ENCODE results near the gene PRKG1. TPM values are rescaled to one million over a fixed set of nuclear protein-coding genes. Genes with fewer than 3 reads are reported as not detected.

Gene PRKG1
- total RNA-seq, 1 donor from 2014 or later: 26.4 TPM

DNA sequence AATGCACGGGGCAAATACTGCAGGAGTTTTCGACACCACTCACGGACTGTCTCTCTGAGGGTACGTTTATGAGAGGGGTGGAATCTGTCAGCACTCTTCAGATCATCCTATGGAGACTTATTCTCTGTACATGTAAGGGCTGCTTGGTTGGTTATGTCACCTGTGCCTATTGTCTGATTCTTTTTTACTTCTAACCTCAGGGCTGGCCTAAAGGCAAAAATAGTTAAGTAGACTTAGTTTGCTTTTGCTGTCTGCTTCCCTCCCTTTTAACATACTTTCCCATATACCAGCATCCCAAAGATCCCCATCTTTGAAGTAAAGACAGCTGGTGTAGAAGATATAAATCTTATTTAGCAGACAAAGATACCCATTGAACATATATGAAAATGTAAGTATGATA lies 105.9 kb downstream of the PRKG1 start:
- no peak overlapping the region for H3K27ac Mint-ChIP-seq
- Histone ChIP-seq H3K9ac (no peak overlapping the region), H3K4me1 (no peaks in the 10 kb centered on the region), H3K4me3 (no peak overlapping the region), H3K27ac (no peak overlapping the region), H3K79me2 (ENCODE audit: low read depth) (no peaks in the 10 kb centered on the region), H2AFZ (replicated peaks) (no peak overlapping the region), H4K20me1 (ENCODE audit: low read depth) (no peaks in the 10 kb centered on the region), H3F3A (ENCODE audit: low read depth) (no peaks in the 10 kb centered on the region), H3K27me3 (no peaks in the 10 kb centered on the region), H3K4me2 (no peak overlapping the region), H3K36me3 (no peaks in the 10 kb centered on the region), H3K9me3 (ENCODE audit: low read depth) (no peaks in the 10 kb centered on the region)
- TF ChIP-seq EZH2phosphoT487 (IDR thresholded peaks at IDR 0.05) (no peak), EZH2 (IDR thresholded peaks at IDR 0.05) (no peak)
- TF ChIP-seq, protein P1, sequence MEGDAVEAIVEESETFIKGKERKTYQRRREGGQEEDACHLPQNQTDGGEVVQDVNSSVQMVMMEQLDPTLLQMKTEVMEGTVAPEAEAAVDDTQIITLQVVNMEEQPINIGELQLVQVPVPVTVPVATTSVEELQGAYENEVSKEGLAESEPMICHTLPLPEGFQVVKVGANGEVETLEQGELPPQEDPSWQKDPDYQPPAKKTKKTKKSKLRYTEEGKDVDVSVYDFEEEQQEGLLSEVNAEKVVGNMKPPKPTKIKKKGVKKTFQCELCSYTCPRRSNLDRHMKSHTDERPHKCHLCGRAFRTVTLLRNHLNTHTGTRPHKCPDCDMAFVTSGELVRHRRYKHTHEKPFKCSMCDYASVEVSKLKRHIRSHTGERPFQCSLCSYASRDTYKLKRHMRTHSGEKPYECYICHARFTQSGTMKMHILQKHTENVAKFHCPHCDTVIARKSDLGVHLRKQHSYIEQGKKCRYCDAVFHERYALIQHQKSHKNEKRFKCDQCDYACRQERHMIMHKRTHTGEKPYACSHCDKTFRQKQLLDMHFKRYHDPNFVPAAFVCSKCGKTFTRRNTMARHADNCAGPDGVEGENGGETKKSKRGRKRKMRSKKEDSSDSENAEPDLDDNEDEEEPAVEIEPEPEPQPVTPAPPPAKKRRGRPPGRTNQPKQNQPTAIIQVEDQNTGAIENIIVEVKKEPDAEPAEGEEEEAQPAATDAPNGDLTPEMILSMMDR (IDR thresholded peaks at IDR 0.05): no peak
- no peaks in the 10 kb centered on the region for H3K9me3 Mint-ChIP-seq
- no peak for DNase-seq (ENCODE audit: low spot score)
- H3K36me3 Mint-ChIP-seq: no peaks in the 10 kb centered on the region
- H3K27me3 Mint-ChIP-seq (ENCODE audit: insufficient read depth, low read depth): no peaks in the 10 kb centered on the region
- H3K4me1 Mint-ChIP-seq: peaks cover 7% of the 10 kb centered on the region
- H3K4me3 Mint-ChIP-seq: no peak overlapping the region

DNA sequence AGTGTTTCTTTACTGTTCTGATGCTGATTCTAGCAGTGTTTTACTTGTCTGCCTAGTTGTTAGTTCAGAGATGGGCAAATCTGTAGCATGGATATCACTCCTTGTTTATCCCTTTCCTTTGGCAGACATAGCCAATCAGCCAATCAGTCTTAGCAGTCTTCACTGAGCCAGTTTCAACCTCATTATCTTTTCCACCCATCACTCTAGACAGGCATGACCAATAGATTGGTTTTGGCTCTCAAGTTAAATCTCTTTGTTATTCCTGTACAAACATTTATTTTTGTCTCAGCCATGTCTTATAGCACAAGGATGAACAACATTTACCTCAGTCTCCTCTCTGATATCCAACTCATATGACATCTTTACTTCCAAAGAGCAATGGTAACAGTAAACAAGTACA lies 109.5 kb downstream of the PRKG1 start:
- H3K4me2 ChIP-seq: no peak overlapping the region
- H2AFZ ChIP-seq (replicated peaks): no peak overlapping the region
- Mint-ChIP-seq H3K9me3 (no peaks in the 10 kb centered on the region), H3K4me3 (no peak overlapping the region), H3K4me1 (peaks cover 11% of the 10 kb centered on the region), H3K27ac (no peak overlapping the region), H3K36me3 (no peaks in the 10 kb centered on the region), H3K27me3 (ENCODE audit: insufficient read depth, low read depth) (no peaks in the 10 kb centered on the region)
- no peak overlapping the region for H3K9ac ChIP-seq
- H4K20me1 ChIP-seq (ENCODE audit: low read depth): no peaks in the 10 kb centered on the region
- H3K27ac ChIP-seq: no peak overlapping the region
- H3K36me3 ChIP-seq: no peaks in the 10 kb centered on the region
- H3K27me3 ChIP-seq: no peaks in the 10 kb centered on the region
- H3K4me3 ChIP-seq: no peak overlapping the region
- H3K79me2 ChIP-seq (ENCODE audit: low read depth): no peaks in the 10 kb centered on the region
- TF ChIP-seq EZH2 (IDR thresholded peaks at IDR 0.05) (no peak), EZH2phosphoT487 (IDR thresholded peaks at IDR 0.05) (no peak)
- TF ChIP-seq, protein P1 (IDR thresholded peaks at IDR 0.05): no peak
- H3F3A ChIP-seq (ENCODE audit: low read depth): no peaks in the 10 kb centered on the region
- H3K4me1 ChIP-seq: no peaks in the 10 kb centered on the region
- no peaks in the 10 kb centered on the region for H3K9me3 ChIP-seq (ENCODE audit: low read depth)
- DNase-seq (ENCODE audit: low spot score): no peak

DNA sequence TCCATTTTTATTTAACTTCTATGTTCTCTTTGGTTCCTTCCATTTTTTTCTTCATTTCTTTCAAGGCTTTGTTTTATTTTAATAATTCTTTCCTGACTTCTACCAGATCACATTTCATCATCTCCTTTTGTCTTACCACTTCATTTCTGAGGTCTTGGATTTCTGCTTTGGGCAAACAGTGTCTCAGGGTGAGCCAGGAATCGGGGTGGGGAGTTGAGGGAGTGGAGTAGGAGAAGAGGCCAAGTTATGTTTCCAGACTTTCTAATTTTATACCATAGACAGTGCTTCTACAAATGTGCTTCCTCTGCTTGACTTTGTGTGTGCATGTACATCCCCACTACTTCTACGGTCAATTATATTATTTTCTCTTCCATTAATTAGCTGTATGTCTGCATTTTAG lies 112.1 kb downstream of the PRKG1 start:
- Histone ChIP-seq H3F3A (ENCODE audit: low read depth) (no peaks in the 10 kb centered on the region), H3K36me3 (no peaks in the 10 kb centered on the region), H3K27me3 (no peaks in the 10 kb centered on the region), H3K27ac (no peak overlapping the region), H3K4me2 (no peak overlapping the region), H3K9me3 (ENCODE audit: low read depth) (no peaks in the 10 kb centered on the region), H2AFZ (replicated peaks) (no peak overlapping the region), H3K4me3 (no peak overlapping the region), H4K20me1 (ENCODE audit: low read depth) (no peaks in the 10 kb centered on the region), H3K79me2 (ENCODE audit: low read depth) (no peaks in the 10 kb centered on the region), H3K4me1 (no peaks in the 10 kb centered on the region), H3K9ac (no peak overlapping the region)
- Mint-ChIP-seq H3K36me3 (no peaks in the 10 kb centered on the region), H3K9me3 (no peaks in the 10 kb centered on the region), H3K4me3 (no peak overlapping the region), H3K27me3 (ENCODE audit: insufficient read depth, low read depth) (no peaks in the 10 kb centered on the region), H3K4me1 (peaks cover 11% of the 10 kb centered on the region), H3K27ac (no peak overlapping the region)
- TF ChIP-seq, protein P1 (IDR thresholded peaks at IDR 0.05): no peak
- TF ChIP-seq EZH2phosphoT487 (IDR thresholded peaks at IDR 0.05): no peak
- TF ChIP-seq EZH2 (IDR thresholded peaks at IDR 0.05): no peak
- DNase-seq (ENCODE audit: low spot score): no peak
